GM13976 (cell line): ENCODE measurements around the gene PTPN1.
"Not testable (repeated sequence)": the region's sequence is repeated elsewhere in the genome, so short reads cannot be mapped to it uniquely, and the experiment has no call there.

Experiments used
- DNase-seq: peaks from one replicate; pipeline ENCODE4 v3.0.0; 2012; ENCODE audit warnings: low spot score
- CTCF ChIP-seq: IDR thresholded peaks from 2 replicates; pipeline ENCODE4 v1.5.1; 2012; ENCODE audit warnings: borderline replicate concordance, mild to moderate bottlenecking; ENCODE audit not compliant: insufficient read depth; ENCODE audit errors: extremely low read depth, missing control alignments, control extremely low read depth
- in situ Hi-C: fragments of 300-500 bp; cut with MboI; formaldehyde crosslinking; loops from one replicate; pipeline ENCODE4 v1.12.0; 2022; ENCODE audit warnings: low sequenced_read_pairs, mixed read lengths, inconsistent platforms; ENCODE audit not compliant: unreplicated experiment

Gene PTPN1

GRCh38 chr20:50617022-50617421, 106.8 kb downstream of the PTPN1 start:
- in situ Hi-C loops: no loop called here
- DNase-seq: no peak
- TF ChIP-seq CTCF: no peak

- in situ Hi-C loops: no loop called here
- no peak for TF ChIP-seq CTCF
- DNase-seq: no peak
Observed at GRCh38 chr20:50618537-50618936, 108.4 kb downstream of the PTPN1 start.

GRCh38 chr20:50620459-50620858, 110.3 kb downstream of the PTPN1 start:
- in situ Hi-C loops, DNase-seq: not testable (repeated sequence)

- TF ChIP-seq CTCF: no peak
- DNase-seq: no peak
- in situ Hi-C loops: no loop called here
Observed at GRCh38 chr20:50621068-50621665, 111.0 kb downstream of the PTPN1 start.

- in situ Hi-C loops: no loop called here
- DNase-seq: no peak
- no peak for TF ChIP-seq CTCF
Observed at GRCh38 chr20:50624351-50625016, 114.3 kb downstream of the PTPN1 start.

GRCh38 chr20:50625986-50626677, 115.9 kb downstream of the PTPN1 start:
- in situ Hi-C loops: no loop called here
- TF ChIP-seq CTCF: no peak
- DNase-seq: no peak

- TF ChIP-seq CTCF: no peak
- no peak for DNase-seq
- in situ Hi-C loops: no loop called here
Observed at GRCh38 chr20:50627747-50628146, 117.6 kb downstream of the PTPN1 start.
